DMS53 treated with DMSO at 0.1 percent for 48 hours (cell line): Measurements from ENCODE around the gene INTS6.

Experiments
- DNase-seq: peaks from one replicate; lab custom pipeline; 2025; ENCODE audit not compliant: unreplicated experiment; lab: John Stamatoyannopoulos, UW

The INTS6 gene

DNA sequence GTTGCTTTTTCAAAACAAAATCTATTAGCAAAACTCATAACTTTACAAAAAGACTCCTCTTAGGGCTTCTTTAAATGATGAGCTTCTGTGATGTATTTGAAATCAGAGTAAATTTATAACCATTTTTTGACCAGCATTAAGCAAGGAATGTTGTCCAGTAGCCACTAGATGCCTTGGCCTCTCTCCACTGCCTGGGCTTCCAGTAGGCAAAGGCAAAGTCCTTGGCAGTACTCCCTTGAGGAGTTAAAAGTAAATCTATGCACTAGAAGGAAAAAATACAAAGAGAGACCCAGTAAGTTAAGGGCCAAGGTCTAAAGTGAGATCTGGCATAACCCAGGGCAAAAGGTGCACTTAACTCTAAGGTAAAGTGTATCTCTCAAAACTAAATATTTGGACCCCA, 103.8 kb downstream of the INTS6 start:
- DNase-seq = no peak

DNA sequence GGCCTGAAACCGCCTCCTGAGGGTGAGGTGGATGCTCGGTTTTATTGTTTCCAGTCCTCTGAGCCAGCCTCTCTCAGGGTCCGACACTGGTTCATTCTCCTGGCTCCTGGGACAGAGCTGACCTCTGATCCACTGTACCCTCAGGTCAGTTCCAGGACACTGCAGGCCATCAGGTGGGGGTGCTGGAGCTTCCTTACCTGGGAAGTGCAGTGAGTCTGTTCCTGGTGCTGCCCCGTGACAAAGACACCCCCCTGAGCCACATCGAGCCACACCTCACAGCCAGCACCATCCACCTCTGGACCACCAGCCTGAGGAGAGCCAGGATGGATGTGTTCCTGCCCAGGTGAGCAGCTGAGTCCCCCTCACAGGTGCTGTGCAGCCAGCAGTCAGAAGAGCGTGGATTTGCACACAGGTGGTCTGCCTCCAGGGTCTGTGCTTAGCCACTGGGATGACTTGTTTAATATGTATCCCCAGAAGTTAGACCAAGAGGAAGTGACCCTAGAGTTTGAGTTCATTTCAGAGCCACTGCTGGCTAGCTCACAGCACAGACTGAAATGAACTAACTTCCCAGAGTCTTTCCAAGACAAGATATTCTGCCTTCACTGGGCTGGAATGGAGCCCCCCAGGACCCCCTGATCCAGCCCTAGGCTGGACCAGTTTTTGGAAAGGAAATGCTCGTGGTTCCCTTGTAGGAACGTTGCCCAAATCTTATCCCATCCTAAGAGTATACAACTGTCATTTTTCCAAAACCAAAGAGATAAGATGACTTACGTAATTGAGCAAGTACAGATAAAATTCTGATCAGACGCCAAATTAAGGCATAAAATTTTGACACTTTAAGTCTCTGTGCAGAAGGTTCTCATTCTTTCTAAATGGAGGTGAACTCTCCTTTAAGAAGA, 104.5 kb downstream of the INTS6 start:
- no peak for DNase-seq

DNA sequence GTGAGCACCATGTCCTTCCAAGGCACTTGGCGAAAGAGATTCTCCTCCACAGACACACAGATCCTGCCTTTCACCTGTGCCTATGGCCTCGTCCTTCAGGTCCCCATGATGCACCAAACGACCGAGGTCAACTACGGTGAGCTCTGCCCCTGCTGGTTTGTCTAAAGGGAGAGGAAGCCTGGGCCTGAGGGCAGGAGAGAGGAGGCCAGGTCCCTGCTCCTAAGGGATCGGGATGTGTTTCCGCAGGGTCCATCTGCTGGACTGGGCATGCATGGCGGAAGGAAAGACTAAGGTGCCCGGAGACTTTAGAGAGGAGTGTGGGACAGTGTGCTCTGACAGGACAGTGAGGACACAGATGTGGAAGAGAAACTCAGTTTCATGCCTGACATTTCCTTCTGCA, 105.7 kb downstream of the INTS6 start:
- no peak for DNase-seq

DNA sequence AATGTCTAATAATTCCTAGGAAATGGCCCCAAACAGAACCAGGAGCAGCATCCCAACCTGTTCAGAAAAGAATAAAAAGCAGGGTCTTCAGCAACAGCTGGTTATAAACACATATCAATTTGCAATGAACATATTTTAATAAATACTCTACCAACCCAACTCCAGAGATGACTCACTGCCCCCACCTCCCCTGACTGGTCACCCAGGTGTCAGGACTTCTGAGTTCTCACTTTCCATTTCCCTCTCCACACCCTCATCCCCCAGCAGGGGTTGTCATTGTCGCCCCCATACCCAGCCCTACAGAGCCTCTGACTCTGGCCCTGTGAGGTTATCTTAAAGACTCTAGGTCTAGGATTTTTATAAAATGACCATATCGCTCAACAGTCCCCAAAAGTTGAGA, 106.4 kb downstream of the INTS6 start:
- DNase-seq = no peak

- no peak for DNase-seq
Measured at GRCh38 chr13:51343475-51343874, 109.4 kb downstream of the INTS6 start.

- DNase-seq = no peak
Measured at GRCh38 chr13:51342706-51343105, 110.1 kb downstream of the INTS6 start.

GRCh38 chr13:51341791-51342190, 111.0 kb downstream of the INTS6 start:
- DNase-seq = no peak

GRCh38 chr13:51341232-51341631, 111.6 kb downstream of the INTS6 start:
- no peak for DNase-seq

DNA sequence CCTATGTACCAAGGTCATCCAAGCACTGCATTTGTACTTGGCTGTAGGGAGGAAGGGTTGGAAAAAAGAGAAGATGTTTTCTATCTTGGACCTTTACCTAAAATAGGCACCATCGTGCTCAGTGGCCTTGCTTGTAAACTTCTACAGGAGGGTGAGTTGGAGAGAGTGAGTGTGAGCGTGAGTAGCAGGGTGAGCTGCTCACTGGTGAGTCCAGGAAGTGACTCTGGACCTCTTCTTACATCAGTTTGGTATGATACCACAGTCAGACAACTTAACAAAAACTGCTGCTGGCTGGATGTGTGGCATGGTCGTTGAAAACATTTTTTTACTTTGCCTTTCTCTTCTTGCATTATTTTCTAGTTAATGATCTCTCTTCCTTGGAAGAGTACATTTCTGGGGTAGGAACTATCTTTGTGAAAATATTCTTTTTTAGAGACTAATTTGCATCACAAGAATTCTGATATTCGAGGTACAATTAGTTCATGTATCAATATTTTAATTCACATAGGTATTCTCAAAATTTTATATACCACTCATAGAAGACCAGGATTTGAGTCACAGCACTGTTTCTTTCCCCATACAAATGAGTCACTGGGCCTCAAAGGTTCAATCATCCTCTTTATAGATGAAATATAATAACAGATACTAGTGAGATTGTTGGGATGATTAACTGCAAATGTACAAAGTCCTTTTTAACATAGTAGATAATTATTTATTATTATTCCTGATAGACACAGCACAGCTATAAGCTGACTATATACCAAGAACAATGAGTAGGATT, 112.7 kb downstream of the INTS6 start:
- no peak for DNase-seq

GRCh38 chr13:51339354-51339753, 113.5 kb downstream of the INTS6 start, which contains the start of gene SERPINE3:
TSS of gene SERPINE3 (plus strand) at chr13:51339691. CDS start at chr13:51341092, 1,401 bp downstream.
- DNase-seq = no peak

DNA sequence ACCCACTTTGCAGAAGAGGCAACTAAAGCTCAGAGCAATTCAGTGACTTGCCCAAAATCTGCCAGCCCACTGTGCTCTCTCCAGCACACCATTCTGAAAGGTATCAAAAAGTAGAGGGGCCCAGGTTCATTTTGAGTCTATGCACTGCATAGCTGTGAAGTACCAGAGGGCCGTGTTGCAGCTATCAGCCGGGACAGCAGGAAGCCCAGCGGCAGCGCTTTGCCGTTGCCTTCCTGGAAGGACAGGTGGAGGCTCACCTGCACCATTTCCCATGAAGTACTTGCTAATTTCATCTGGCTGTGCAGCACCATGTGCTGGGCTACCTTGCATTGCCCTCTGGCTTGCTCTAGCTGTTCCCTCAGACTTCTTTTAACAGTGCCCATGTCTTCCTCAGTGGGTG, 116.1 kb downstream of the INTS6 start:
- DNase-seq = no peak

DNA sequence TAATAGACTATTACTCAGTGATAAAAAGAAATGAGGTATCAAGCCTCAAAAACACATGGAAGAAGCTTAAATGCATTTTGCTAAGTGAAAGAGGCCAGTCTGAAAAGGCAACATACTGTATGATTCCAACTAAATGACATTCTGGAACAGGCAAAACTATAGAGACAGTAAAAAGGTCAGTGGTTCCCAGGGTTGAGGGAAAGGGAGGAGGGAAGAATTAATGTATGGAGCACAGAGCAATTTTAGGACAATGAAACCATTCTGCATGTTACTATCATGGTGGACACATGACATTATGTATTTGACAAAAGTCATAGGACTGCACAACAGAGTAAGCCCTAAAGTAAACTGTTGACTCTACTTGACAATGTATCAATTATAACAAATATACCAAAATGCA, 119.0 kb downstream of the INTS6 start:
- no peak for DNase-seq

DNA sequence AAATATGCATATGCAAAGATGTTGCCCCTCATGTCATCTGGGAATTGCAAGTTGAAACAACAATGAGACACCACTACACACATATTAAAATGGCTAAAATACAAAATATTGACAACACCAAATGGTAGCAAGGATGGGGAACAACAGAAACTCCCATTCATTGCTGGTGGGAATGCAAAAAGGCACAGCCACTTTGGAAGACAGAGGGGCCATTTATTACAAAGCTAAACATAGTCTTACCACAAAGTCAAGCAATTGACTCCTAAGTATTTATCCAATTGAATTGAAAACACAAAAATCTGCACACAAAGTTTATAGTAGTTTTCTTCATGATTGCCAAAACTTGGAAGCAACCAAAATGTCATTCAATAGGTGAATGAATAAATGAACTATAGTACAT, 119.4 kb downstream of the INTS6 start:
- DNase-seq = no peak

- DNase-seq = no peak
Measured at GRCh38 chr13:51332566-51333361, 120.1 kb downstream of the INTS6 start.

GRCh38 chr13:51331354-51331861, 121.4 kb downstream of the INTS6 start:
- no peak for DNase-seq

DNA sequence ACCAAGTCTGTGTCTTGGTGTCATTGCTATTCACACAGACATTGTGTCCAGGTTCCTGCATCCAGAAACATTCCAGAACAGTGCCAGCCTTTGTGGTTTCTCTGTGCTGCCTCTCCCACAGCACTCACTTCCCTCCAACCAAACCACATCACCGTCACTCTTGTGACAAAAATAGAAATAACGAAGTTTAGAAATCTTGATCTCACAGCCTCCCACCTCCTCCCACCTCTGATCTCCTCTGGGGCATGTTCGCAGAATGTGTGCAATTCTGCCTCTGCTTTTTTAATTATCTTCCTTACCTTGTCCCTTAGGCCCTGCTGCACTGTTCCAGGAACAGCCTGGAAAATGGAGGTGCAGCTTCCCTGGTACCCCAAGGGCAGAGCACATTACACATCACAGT, 122.0 kb downstream of the INTS6 start:
- DNase-seq = no peak

- DNase-seq = no peak
Measured at GRCh38 chr13:51329606-51330005, 123.2 kb downstream of the INTS6 start.

- DNase-seq = no peak
Measured at GRCh38 chr13:51328488-51328887, 124.3 kb downstream of the INTS6 start.

DNA sequence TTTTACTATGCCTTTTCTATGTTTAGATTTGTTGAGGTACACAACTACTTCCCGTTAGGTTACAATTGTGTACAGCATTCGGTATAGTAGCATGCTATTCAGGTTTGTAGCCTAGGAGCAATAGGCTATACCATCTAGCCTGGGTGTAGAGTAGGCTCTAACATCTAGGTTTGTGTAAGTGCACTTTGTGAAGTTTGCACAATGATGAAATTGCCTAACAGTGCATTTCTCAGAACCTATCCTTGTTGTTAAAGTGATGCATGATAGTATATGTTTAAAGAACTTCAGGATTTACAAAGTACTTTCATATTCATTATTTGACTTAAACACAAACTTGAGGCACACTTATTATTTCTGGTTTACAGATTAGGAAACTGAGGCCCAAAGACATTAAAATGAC, 124.9 kb downstream of the INTS6 start:
- DNase-seq = no peak

DNA sequence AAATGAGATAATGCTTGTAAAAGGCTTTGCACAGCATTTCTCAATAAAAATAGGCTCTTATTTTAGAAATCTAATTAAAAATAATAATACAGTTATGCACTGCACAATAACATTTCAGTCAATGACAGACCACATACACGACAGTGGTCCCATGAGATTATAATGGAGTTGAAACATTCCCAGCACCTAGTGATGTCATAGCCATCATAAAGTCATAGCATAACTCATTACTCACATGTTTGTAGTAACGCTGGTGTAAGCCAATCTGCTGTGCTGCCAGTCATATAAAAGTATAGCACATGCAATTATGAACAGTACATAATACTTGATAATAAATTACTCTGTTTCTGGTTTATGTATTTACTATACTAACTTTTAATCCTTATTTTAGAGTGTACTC, 126.1 kb downstream of the INTS6 start:
- no peak for DNase-seq

DNA sequence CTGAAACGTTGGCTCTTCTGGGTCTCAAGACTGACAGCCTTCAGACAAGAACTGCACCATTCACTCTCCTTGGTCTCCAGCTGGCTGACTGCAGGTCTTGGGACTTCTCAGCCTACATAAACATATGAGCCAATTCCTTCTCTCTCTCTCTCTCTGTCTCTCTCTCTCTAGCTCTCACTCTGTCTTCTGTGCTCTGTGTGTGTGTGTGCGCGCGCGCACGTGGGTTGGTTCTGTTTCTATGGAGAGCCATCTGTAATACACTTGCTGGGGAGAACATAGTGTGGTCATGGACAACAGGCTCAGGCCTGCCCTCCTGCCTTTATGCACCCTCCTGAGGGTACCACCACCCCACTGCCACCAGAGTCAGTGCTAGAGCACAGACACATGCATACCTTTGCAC, 127.0 kb downstream of the INTS6 start:
- no peak for DNase-seq
